ENCODE results near the gene BLTP2. TPM values are rescaled to one million over a fixed set of nuclear protein-coding genes. Genes with fewer than 3 reads are reported as not detected.
A peak's percentile ranks its signal among the peaks of the same experiment; 100 is the strongest.

BLTP2 gene
- polyA plus RNA-seq, 3 donors = 46.8 to 69.2 (median 53.2) TPM

DNA sequence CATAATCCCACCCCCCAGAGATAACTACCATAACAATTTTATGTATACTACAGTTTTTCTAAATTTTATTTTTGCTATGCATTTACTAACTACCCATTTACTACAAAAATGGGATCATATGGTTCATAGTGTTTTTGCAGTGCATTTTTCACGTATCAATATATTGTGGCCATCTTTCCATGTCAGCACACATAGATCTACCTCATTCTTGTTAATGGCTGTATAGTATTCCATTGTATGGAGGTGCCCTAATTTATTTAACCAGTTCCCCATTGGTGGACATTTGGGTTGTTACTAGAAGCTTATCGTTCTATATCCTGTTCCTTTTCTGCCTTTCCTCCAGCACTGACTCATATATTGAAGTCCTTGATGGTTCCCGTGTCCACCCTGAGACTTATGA is 44.1 kb upstream of the BLTP2 start:
- no peak overlapping the region for H3K4me2 ChIP-seq (replicated peaks; ENCODE audit: extremely low read depth, low read length, poor library complexity, severe bottlenecking)
- H3K4me3 ChIP-seq (replicated peaks in 1 of 3; ENCODE audit: low read depth in 2 of 3, low read length in 3 of 3) = no peak overlapping the region
- H2AFZ ChIP-seq (ENCODE audit: insufficient read depth, low read depth, low read length, poor library complexity, severe bottlenecking) = no peak overlapping the region
- intact Hi-C loops (cut with micrococcal nuclease) = no loop called here
- no CpG with 5 or more reads among the region's 3 CpGs for WGBS (ENCODE audit: insufficient coverage)
- H4K20me1 ChIP-seq (ENCODE audit: insufficient read depth, low read length) = no peaks in the 10 kb centered on the region
- no peaks in the 10 kb centered on the region for H3K27me3 Mint-ChIP-seq (ENCODE audit: low read depth in 3 of 3)
- H3K4me1 Mint-ChIP-seq = no peaks in the 10 kb centered on the region
- H3K9me3 Mint-ChIP-seq = no peaks in the 10 kb centered on the region
- H3K27me3 ChIP-seq (ENCODE audit: control insufficient read depth in 2 of 2, insufficient read depth in 2 of 2, low read length in 2 of 2) = no peaks in the 10 kb centered on the region
- H3K36me3 ChIP-seq (replicated peaks in 1 of 2; ENCODE audit: control insufficient read depth in 1 of 2, insufficient read depth in 2 of 2, low read length in 2 of 2) = peaks cover 91 to 100% of the 10 kb centered on the region in 2 donors
- H3K36me3 Mint-ChIP-seq = peaks cover 88 to 99% of the 10 kb centered on the region in 2 donors
- no peak overlapping the region for H3K9ac ChIP-seq (ENCODE audit: insufficient read depth, low read length, poor library complexity, severe bottlenecking)
- no peaks in the 10 kb centered on the region for H3K4me1 ChIP-seq (ENCODE audit: control insufficient read depth in 1 of 2, insufficient read depth in 2 of 2, low read length in 2 of 2)
- H3K27ac Mint-ChIP-seq = no peak overlapping the region
- no peaks in the 10 kb centered on the region for H3K79me2 ChIP-seq (ENCODE audit: insufficient read depth, low read length)
- DNase-seq = no peak
- no peak overlapping the region for H3K27ac ChIP-seq (ENCODE audit: low read depth in 1 of 2, low read length in 2 of 2)
- TF ChIP-seq, protein P1, sequence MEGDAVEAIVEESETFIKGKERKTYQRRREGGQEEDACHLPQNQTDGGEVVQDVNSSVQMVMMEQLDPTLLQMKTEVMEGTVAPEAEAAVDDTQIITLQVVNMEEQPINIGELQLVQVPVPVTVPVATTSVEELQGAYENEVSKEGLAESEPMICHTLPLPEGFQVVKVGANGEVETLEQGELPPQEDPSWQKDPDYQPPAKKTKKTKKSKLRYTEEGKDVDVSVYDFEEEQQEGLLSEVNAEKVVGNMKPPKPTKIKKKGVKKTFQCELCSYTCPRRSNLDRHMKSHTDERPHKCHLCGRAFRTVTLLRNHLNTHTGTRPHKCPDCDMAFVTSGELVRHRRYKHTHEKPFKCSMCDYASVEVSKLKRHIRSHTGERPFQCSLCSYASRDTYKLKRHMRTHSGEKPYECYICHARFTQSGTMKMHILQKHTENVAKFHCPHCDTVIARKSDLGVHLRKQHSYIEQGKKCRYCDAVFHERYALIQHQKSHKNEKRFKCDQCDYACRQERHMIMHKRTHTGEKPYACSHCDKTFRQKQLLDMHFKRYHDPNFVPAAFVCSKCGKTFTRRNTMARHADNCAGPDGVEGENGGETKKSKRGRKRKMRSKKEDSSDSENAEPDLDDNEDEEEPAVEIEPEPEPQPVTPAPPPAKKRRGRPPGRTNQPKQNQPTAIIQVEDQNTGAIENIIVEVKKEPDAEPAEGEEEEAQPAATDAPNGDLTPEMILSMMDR (IDR thresholded peaks at IDR 0.05) = no peak
- H3K9me3 ChIP-seq (replicated peaks in 1 of 2; ENCODE audit: control insufficient read depth in 1 of 2, insufficient read depth in 1 of 2, low read length in 2 of 2) = no peaks in the 10 kb centered on the region
- no peak overlapping the region for H3K4me3 Mint-ChIP-seq

DNA sequence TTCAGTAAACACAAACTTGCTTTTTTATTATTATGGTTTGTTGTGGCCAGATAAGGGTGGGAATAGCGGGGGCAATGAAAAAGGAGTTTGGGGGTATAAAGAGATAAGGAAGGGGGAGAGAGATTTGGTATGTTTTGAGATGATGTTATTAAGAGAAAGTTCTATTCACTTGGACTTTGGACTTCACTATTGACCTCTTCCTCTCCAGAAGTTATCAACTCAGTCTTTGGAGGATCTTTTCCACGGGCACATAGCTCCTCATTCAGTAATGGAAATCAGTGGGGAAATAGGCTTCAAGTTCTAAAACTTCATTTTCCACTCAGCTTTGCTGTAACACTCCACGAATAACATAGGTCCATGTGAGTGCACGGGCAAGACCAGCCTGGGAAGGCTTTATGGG is 43.5 kb upstream of the BLTP2 start:
- no peaks in the 10 kb centered on the region for H3K9me3 ChIP-seq (replicated peaks in 1 of 2; ENCODE audit: control insufficient read depth in 1 of 2, insufficient read depth in 1 of 2, low read length in 2 of 2)
- H3K4me1 Mint-ChIP-seq = no peaks in the 10 kb centered on the region
- no peak overlapping the region for H2AFZ ChIP-seq (ENCODE audit: insufficient read depth, low read depth, low read length, poor library complexity, severe bottlenecking)
- no peaks in the 10 kb centered on the region for H3K79me2 ChIP-seq (ENCODE audit: insufficient read depth, low read length)
- intact Hi-C loops (cut with micrococcal nuclease) = no loop called here
- no CpG with 5 or more reads among the region's 4 CpGs for WGBS (ENCODE audit: insufficient coverage)
- H3K4me2 ChIP-seq (replicated peaks; ENCODE audit: extremely low read depth, low read length, poor library complexity, severe bottlenecking) = no peak overlapping the region
- H3K36me3 ChIP-seq (replicated peaks in 1 of 2; ENCODE audit: control insufficient read depth in 1 of 2, insufficient read depth in 2 of 2, low read length in 2 of 2) = peaks cover 91 to 99% of the 10 kb centered on the region in 2 donors
- no peak for DNase-seq
- no peak overlapping the region for H3K4me3 Mint-ChIP-seq
- H3K27me3 ChIP-seq (ENCODE audit: control insufficient read depth in 2 of 2, insufficient read depth in 2 of 2, low read length in 2 of 2) = no peaks in the 10 kb centered on the region
- H3K27ac Mint-ChIP-seq = peak overlapping the region in 1 of 7 donors; percentile 16
- no peaks in the 10 kb centered on the region for H3K4me1 ChIP-seq (ENCODE audit: control insufficient read depth in 1 of 2, insufficient read depth in 2 of 2, low read length in 2 of 2)
- TF ChIP-seq, protein P1 (IDR thresholded peaks at IDR 0.05) = no peak
- H3K27me3 Mint-ChIP-seq (ENCODE audit: low read depth in 3 of 3) = no peaks in the 10 kb centered on the region
- no peak overlapping the region for H3K4me3 ChIP-seq (replicated peaks in 1 of 3; ENCODE audit: low read depth in 2 of 3, low read length in 3 of 3)
- no peak overlapping the region for H3K27ac ChIP-seq (ENCODE audit: low read depth in 1 of 2, low read length in 2 of 2)
- H4K20me1 ChIP-seq (ENCODE audit: insufficient read depth, low read length) = no peaks in the 10 kb centered on the region
- no peaks in the 10 kb centered on the region for H3K9me3 Mint-ChIP-seq
- H3K9ac ChIP-seq (ENCODE audit: insufficient read depth, low read length, poor library complexity, severe bottlenecking) = no peak overlapping the region
- H3K36me3 Mint-ChIP-seq = peaks cover 86 to 99% of the 10 kb centered on the region in 2 donors
